GM23338 (cell line): ENCODE measurements around the gene UGP2. TPM values are rescaled to one million over a fixed set of nuclear protein-coding genes. Genes with fewer than 3 reads are reported as not detected.

Source experiments
- ATAC-seq: fragments of 200-7000 bp; cut with Tn5 transposase; 3 replicates; pipeline ENCODE4 v1.9.1; 2020
- DNase-seq: peaks from one replicate; pipeline ENCODE4 v3.0.0-alpha.2; 2015; ENCODE audit warnings: low spot score
- H2AFZ ChIP-seq: fragments of 200-600 bp; sonication (generic); 2 replicates; pipeline ENCODE4 v1.8.0; 2016; ENCODE audit warnings: antibody characterized with exemption, mild to moderate bottlenecking, moderate library complexity
- H3F3A ChIP-seq: fragments of 200-600 bp; sonication (generic); replicated peaks from 2 replicates; pipeline ENCODE4 v1.8.0; 2017; ENCODE audit warnings: antibody characterized with exemption, mixed run types, low read depth
- H3K27ac ChIP-seq: fragments of 200-600 bp; sonication (generic); 2 replicates; pipeline ENCODE4 v1.6.1; 2016; ENCODE audit warnings: low read depth
- H3K27me3 ChIP-seq: fragments of 200-600 bp; sonication (generic); 2 replicates; pipeline ENCODE4 v1.8.0; 2016; ENCODE audit warnings: mild to moderate bottlenecking, mixed run types, moderate library complexity; ENCODE audit not compliant: insufficient read depth
- H3K36me3 ChIP-seq: fragments of 200-600 bp; sonication (generic); 2 replicates; pipeline ENCODE4 v1.8.0; 2016; ENCODE audit warnings: mild to moderate bottlenecking; ENCODE audit not compliant: insufficient read depth
- H3K4me1 ChIP-seq: fragments of 200-600 bp; sonication (generic); 2 replicates; pipeline ENCODE4 v1.8.0; 2016; ENCODE audit warnings: mild to moderate bottlenecking, moderate library complexity; ENCODE audit not compliant: insufficient read depth
- H3K4me2 ChIP-seq: fragments of 200-600 bp; sonication (generic); 2 replicates; pipeline ENCODE4 v1.7.1; 2017; ENCODE audit warnings: mixed run types
- H3K4me3 ChIP-seq: fragments of 200-600 bp; sonication (generic); 2 replicates; pipeline ENCODE4 v1.6.1; 2016; ENCODE audit warnings: mixed run types
- H3K79me2 ChIP-seq: fragments of 200-600 bp; sonication (generic); replicated peaks from 2 replicates; pipeline ENCODE4 v1.8.0; 2017; ENCODE audit warnings: mild to moderate bottlenecking; ENCODE audit not compliant: insufficient read depth
- H3K9me2 ChIP-seq: fragments of 200-600 bp; sonication (generic); 2 replicates; pipeline ENCODE4 v1.8.0; 2017; ENCODE audit not compliant: insufficient read depth
- H4K20me1 ChIP-seq: fragments of 200-600 bp; sonication (generic); replicated peaks from 2 replicates; pipeline ENCODE4 v1.8.0; 2017; ENCODE audit warnings: mild to moderate bottlenecking; ENCODE audit not compliant: insufficient read depth
- H3K27ac Mint-ChIP-seq: 2 replicates; pipeline ENCODE4 v1.8.0; 2020; ENCODE audit warnings: inconsistent platforms, mild to moderate bottlenecking, moderate library complexity, mixed read lengths
- H3K27me3 Mint-ChIP-seq: 3 replicates; pipeline ENCODE4 v1.8.0; 2022; ENCODE audit warnings: low read depth, mild to moderate bottlenecking, moderate library complexity, mixed read lengths, inconsistent platforms; ENCODE audit not compliant: insufficient read depth, poor library complexity
- H3K36me3 Mint-ChIP-seq: 3 replicates; pipeline ENCODE4 v1.8.0; 2021; ENCODE audit warnings: low read depth, mild to moderate bottlenecking, inconsistent platforms, moderate library complexity, mixed read lengths
- H3K4me1 Mint-ChIP-seq: 3 replicates; pipeline ENCODE4 v1.8.0; 2020; ENCODE audit warnings: mild to moderate bottlenecking, inconsistent platforms, mixed read lengths
- H3K4me3 Mint-ChIP-seq: 3 replicates; pipeline ENCODE4 v1.8.0; 2021; ENCODE audit warnings: moderate library complexity, mild to moderate bottlenecking, inconsistent platforms, mixed read lengths
- H3K9me3 Mint-ChIP-seq: 3 replicates; pipeline ENCODE4 v1.8.0; 2020; ENCODE audit warnings: moderate library complexity, mild to moderate bottlenecking, inconsistent platforms, mixed read lengths
- EZH2 ChIP-seq: fragments of 200-600 bp; sonication (generic); IDR thresholded peaks from one replicate; pipeline ENCODE4 v1.8.0; 2017; ENCODE audit warnings: antibody characterized with exemption, mild to moderate bottlenecking, low read depth; ENCODE audit not compliant: unreplicated experiment
- NANOG ChIP-seq: IDR thresholded peaks from 2 replicates; pipeline ENCODE4 v1.6.1; 2016; ENCODE audit warnings: antibody characterized with exemption, borderline replicate concordance
- REST ChIP-seq: IDR thresholded peaks from one replicate; pipeline ENCODE4 v1.6.1; 2018; ENCODE audit warnings: antibody characterized with exemption; ENCODE audit not compliant: unreplicated experiment
- polyA plus RNA-seq: library from polyadenylated mRNA; unstranded; fragments of >200 nt; fragmentation: Nextera tagmentation; extraction: Ambion mirVana; gene quantifications from 2 replicates; pipeline ENCODE4 v1.2.1, GENCODE V29; 2016
- total RNA-seq: library from RNA; depleted of rRNA; stranded (reverse); fragments of >200 nt; shearing (Covaris generic); gene quantifications from 2 replicates; pipeline ENCODE4 v1.2.3, GENCODE V29; 2014
- TF ChIP-seq, protein P1 (sequence below), 2 experiments: fragments of 200-600 bp in 1 of 2; sonication (generic) in 1 of 2; conservative IDR thresholded peaks; 2 replicates each; pipeline versions ENCODE4 v1.5.1 to v1.6.1; 2016 to 2017; ENCODE audit warnings: antibody characterized with exemption in 2 of 2, low read depth in 2 of 2, mild to moderate bottlenecking in 2 of 2, moderate library complexity in 1 of 2

The UGP2 gene
- total and polyA plus RNA-seq, 2 experiments from 2014 or later, result 744 to 943 TPM

GRCh38 chr2:63858291-63858690 is 16.6 kb downstream of the UGP2 start (continued):
- TF ChIP-seq EZH2, result no peak
- no peak for TF ChIP-seq REST

- no peak overlapping the region for H3K4me3 Mint-ChIP-seq
- DNase-seq (peak; percentile 77), ATAC-seq (peak; percentile 52)
- no peak overlapping the region for H3K4me3 ChIP-seq
- no peaks in the 10 kb centered on the region for H3K9me2 ChIP-seq
- no peaks in the 10 kb centered on the region for H3K27me3 Mint-ChIP-seq
- peaks cover 58% of the 10 kb centered on the region for H4K20me1 ChIP-seq
- H3K27ac Mint-ChIP-seq, result peak overlapping the region; percentile 73; the same call in 1 of the 2 replicates
- H3K9me3 Mint-ChIP-seq, result no peaks in the 10 kb centered on the region
- TF ChIP-seq NANOG (no peak), REST (no peak)
- TF ChIP-seq, protein P1, sequence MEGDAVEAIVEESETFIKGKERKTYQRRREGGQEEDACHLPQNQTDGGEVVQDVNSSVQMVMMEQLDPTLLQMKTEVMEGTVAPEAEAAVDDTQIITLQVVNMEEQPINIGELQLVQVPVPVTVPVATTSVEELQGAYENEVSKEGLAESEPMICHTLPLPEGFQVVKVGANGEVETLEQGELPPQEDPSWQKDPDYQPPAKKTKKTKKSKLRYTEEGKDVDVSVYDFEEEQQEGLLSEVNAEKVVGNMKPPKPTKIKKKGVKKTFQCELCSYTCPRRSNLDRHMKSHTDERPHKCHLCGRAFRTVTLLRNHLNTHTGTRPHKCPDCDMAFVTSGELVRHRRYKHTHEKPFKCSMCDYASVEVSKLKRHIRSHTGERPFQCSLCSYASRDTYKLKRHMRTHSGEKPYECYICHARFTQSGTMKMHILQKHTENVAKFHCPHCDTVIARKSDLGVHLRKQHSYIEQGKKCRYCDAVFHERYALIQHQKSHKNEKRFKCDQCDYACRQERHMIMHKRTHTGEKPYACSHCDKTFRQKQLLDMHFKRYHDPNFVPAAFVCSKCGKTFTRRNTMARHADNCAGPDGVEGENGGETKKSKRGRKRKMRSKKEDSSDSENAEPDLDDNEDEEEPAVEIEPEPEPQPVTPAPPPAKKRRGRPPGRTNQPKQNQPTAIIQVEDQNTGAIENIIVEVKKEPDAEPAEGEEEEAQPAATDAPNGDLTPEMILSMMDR (conservative IDR thresholded peaks at IDR 0.05; ENCODE audit: low read depth in 2 of 2), result peak; percentile 53 to 63
- peaks cover 98% of the 10 kb centered on the region for H3K79me2 ChIP-seq
- H3K27me3 ChIP-seq, result no peaks in the 10 kb centered on the region
- H3K4me2 ChIP-seq, result no peak overlapping the region
- peaks cover 82% of the 10 kb centered on the region for H3K36me3 ChIP-seq
- no peak overlapping the region for H2AFZ ChIP-seq
- peaks cover 47% of the 10 kb centered on the region for H3K4me1 Mint-ChIP-seq
- peak overlapping the region; percentile 40; the same call in 1 of the 2 replicates for H3K27ac ChIP-seq
- H3K4me1 ChIP-seq, result peaks cover 39% of the 10 kb centered on the region
- peaks cover 100% of the 10 kb centered on the region for H3K36me3 Mint-ChIP-seq
- H3F3A ChIP-seq, result 0 out of 2 replicates have a peak, but pooled peaks cover 6% of the 10 kb centered on the region
Observed at GRCh38 chr2:63861220-63861822, 19.6 kb downstream of the UGP2 start.
